GM20431 (cell line): ENCODE results near the gene BCAR1.

Experiments
- in situ Hi-C: fragments of 300-500 bp; cut with MseI, MboI; formaldehyde crosslinking; loops from one replicate; pipeline ENCODE4 v1.15.0; 2020; ENCODE audit warnings: low sequenced_read_pairs; ENCODE audit not compliant: unreplicated experiment

BCAR1 gene

GRCh38 chr16:75192606-75193264, 58.7 kb downstream of the BCAR1 start:
- in situ Hi-C loops = no loop called here

- in situ Hi-C loops = no loop called here
Measured at GRCh38 chr16:75189638-75190245, 61.7 kb downstream of the BCAR1 start.

- in situ Hi-C loops = no loop called here
Measured at GRCh38 chr16:75188832-75189477, 62.5 kb downstream of the BCAR1 start.

- in situ Hi-C loops = no loop called here
Measured at GRCh38 chr16:75181630-75182029, 69.8 kb downstream of the BCAR1 start.

GRCh38 chr16:75179208-75179607, 72.2 kb downstream of the BCAR1 start:
- in situ Hi-C loops = no loop called here
